CD4-positive, alpha-beta T cell treated with Interleukin-1 beta for 1 hour (primary cell): Measurements from ENCODE around the gene LRP5.
"Not testable (repeated sequence)": the region's sequence is repeated elsewhere in the genome, so short reads cannot be mapped to it uniquely, and the experiment has no call there.

Experiments used
- DNase-seq, 2 donors: peaks; one replicate each; pipeline ENCODE4 v3.0.0-alpha.2; 2020 to 2022

The LRP5 gene

GRCh38 chr11:68446046-68446725, 133.8 kb downstream of the LRP5 start:
- DNase-seq = no peak

- peak; percentile 78 for DNase-seq
Observed at GRCh38 chr11:68447015-68447801, 134.8 kb downstream of the LRP5 start.

DNA sequence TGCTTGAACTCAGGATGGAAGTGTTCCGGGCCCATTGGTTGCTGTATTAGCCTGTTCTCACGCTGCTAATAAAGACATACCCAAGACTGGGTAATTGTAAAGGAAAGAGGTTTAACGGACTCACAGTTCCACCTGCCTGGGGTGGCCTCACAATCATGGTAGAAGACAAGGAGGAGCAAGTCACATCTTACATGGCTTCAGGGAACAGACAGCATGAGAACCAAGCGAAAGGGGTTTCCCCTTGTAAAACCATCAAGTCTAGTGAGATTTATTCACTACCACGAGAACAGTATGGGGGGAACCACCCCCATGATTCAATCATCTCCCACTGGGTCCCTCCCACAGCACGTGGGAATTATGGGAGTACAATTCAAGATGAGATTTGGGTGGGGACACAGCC, 135.5 kb downstream of the LRP5 start:
- DNase-seq = not testable (repeated sequence)

- no peak for DNase-seq
Observed at GRCh38 chr11:68448604-68449011, 136.2 kb downstream of the LRP5 start.

DNA sequence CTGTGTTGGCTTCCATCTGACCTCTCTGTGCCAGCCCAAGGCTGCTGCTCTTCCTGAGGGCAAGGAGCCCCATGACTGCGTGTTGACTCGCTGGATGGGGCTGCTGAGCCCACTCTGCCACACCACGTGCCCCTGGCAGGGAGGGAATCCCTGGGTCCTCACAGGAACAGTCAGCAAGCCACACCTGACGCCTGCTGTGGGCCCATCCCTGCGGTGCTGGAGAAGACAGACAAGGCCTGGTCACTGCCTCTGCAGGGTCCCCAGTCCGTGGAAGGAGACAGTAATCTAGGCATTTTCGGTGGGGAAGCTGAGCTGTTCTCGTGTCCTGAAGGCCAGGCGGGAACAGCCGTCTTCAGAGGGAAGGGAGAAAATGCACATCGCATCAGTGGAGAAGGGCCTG, 137.6 kb downstream of the LRP5 start:
- DNase-seq = no peak

- no peak for DNase-seq
Observed at GRCh38 chr11:68450711-68451110, 138.3 kb downstream of the LRP5 start.

DNA sequence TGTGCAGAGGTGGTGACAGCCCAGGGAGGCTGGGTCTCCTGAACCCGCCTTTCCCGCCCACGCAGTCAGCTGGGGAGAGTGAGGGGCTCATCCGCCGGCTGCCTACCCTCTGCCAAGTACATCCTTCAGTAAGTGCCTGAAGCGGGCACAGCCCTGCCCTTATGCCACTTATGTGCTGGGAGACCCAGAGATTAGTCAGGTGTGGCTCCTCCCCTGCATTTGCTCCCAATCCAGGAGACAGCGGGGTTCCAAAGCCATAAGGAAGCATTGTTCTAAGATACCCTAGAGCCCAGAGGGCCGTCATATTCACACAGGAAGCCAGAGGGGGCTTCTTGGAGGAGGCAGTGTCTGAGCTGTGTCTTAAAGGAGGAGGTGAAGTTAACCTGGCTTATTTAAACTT, 142.4 kb downstream of the LRP5 start:
- no peak for DNase-seq

DNA sequence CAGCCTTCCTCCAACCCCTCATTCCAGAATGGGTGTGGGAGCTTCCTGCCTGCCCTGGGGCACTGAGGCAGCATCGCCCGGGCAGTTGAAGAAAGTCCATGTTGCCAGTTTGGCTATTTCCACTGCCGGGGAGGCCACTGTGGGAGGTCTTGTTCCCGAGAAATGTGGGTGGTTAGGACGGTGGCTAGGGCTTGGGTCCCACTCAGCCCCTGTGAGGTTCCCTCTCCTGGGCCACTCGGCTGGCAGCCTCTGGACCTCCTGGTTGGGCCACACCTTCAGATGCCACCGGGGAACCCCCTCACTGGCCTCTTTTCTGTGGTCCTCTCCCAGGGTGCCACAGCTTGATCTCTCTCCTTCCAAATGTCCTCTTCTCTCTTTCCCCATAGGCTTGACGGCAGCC, 143.1 kb downstream of the LRP5 start:
- DNase-seq = no peak

DNA sequence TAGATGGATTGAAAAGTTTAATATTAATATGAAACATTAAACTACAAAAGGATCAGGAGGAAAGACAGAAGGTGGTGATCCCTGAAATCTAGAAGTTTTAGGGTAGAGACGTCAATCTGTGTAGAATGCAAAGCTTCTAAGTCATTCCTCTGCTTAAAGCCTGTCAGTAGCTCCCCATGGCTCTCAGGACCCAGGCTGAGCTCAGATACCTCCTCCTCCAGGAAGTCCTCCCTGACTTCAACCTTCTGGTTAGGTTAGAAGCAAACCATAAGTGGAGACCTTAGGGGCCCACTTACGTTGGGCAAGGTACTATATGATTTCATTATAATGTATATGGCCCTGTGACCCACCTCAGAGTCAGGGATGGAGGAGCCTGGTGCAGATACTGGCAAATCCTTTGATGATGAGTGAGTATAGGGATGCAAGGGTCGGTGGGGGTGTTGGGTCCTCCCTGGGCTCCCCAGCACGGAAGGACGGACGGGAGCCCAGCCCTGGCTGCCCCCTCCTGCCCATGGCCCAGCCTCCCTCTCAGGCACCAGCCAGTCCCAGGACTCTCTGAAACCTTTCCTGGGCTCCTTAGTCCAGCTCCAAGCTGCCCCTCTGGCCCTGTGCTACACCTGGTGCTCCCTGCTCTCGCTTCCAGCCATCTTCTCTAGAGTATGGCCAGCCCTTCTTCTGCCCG, 145.0 kb downstream of the LRP5 start:
- no peak for DNase-seq

DNA sequence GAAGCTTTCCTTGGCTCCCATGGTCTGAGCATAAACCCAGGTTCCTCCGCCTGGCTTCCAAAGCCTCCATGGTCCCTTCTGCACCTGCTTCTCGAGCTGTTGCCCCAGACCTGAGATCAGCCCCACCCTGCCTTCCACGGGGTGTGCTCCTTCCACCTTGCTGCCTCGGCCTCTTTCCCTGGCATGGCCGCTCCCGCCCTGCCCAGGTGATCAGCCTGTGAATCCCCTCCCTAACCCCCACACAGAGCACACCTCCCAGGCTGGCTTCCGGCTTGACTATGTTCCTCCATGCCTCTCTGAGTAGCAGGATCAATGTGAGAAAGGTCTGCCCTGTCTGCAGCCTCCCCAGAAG, 145.5 kb downstream of the LRP5 start:
- no peak for DNase-seq

DNA sequence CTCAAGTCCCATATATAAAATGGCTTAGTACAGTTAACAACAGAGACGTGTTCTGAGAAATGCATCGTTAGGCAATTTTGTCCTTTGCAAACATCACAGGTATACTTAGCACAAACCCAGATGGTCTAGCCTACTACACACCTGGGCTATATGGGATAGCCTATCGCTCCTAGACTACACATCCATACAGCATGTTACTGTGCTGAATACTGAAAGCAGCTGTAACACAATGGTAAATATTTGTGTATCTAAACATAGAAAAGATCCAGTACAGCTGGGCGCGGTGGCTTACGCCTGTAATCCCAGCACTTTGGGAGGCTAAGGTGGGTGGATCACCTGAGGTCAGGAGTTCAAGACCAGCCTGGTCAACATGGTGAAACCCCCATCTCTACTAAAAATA, 145.9 kb downstream of the LRP5 start:
- DNase-seq = not testable (repeated sequence)

- DNase-seq = peak; percentile 95 to 96
Observed at GRCh38 chr11:68459886-68460740, 147.7 kb downstream of the LRP5 start.

- DNase-seq = peak in 1 of 2 donors; percentile 33
Observed at GRCh38 chr11:68460741-68461574, 148.6 kb downstream of the LRP5 start, which contains the start of gene PPP6R3. Gene PPP6R3, plus strand, starts transcription at chr11:68460752. Its CDS starts 76,913 bp downstream, at chr11:68537665.

- DNase-seq = no peak
Observed at GRCh38 chr11:68461575-68461917, 149.2 kb downstream of the LRP5 start.

DNA sequence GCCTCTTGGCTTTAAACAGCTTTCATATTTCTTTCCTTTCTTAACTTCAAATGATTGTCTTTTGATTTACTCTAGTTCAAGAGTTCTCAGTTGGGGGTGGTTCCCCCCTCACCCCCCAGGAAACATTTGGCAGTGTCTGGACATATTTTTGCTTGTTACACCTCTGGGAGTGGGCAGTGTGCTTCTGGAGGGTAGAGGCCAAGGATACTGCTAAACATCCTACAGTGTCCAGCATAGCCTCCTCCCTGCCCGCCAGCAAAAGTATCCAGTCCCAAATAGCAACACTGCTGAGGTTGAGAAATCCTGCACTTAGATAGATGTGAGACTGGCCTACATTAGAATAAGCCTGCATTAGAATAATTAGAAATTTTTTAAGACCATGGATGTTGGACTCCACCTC, 151.3 kb downstream of the LRP5 start:
- no peak for DNase-seq

GRCh38 chr11:68467201-68467834, 154.9 kb downstream of the LRP5 start:
- DNase-seq = no peak

- DNase-seq = peak in 1 of 2 donors; percentile 31
Observed at GRCh38 chr11:68468217-68468828, 155.9 kb downstream of the LRP5 start.

- no peak for DNase-seq
Observed at GRCh38 chr11:68469122-68469521, 156.7 kb downstream of the LRP5 start.

GRCh38 chr11:68469642-68470041, 157.3 kb downstream of the LRP5 start:
- no peak for DNase-seq

GRCh38 chr11:68470304-68470811, 158.0 kb downstream of the LRP5 start:
- DNase-seq = no peak
